Activated gamma-delta T cell treated with anti-CD3 and anti-CD28 coated beads, Interleukin-2, amount 50 U/mL, for 16 hours (primary cell): ENCODE results near the gene HRK.

ENCODE experiments used
- DNase-seq: peaks from one replicate; pipeline ENCODE4 v3.0.0-alpha.2; 2020; ENCODE audit warnings: low read depth

HRK gene

DNA sequence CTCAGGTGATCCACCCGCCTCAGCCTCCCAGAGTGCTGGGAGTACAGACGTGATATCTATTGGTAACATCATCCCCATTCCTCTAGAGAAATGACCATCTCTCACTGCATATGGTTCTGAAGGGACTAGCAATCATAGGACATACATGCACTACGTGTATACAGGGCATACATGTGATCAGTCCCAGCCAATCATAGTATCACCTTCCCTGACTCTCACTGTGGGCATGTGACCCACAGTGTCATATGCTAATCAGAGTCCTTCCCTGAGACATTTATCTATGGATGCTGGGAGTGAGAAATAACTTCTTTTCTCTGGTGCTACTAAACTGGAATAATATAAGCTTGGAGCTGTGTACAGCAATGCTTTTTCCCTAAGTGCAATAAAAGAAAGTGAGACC lies 17.4 kb upstream of the HRK start:
- DNase-seq, result no peak

GRCh38 chr12:116897476-116897875 lies 16.2 kb upstream of the HRK start:
- DNase-seq, result no peak

GRCh38 chr12:116896411-116896924 lies 15.2 kb upstream of the HRK start:
- no peak for DNase-seq

DNA sequence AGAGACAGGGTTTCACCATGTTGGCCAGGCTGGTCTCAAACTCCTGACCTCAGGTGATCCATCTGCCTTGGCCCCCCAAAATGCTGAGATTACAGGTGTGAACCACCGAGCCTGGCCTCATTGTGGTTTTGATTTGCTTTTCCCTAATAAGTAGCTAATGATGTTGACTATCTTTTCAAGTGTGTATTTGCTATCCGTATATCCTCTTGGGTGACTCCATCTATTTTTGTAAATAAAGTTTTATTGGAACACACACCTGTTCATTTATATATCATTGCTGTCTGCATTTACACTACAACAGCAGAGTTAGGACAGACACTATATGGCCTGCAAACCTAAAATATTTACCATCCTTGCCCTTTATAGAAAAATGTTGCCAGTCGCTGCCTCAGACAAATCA lies 13.7 kb upstream of the HRK start:
- no peak for DNase-seq

DNA sequence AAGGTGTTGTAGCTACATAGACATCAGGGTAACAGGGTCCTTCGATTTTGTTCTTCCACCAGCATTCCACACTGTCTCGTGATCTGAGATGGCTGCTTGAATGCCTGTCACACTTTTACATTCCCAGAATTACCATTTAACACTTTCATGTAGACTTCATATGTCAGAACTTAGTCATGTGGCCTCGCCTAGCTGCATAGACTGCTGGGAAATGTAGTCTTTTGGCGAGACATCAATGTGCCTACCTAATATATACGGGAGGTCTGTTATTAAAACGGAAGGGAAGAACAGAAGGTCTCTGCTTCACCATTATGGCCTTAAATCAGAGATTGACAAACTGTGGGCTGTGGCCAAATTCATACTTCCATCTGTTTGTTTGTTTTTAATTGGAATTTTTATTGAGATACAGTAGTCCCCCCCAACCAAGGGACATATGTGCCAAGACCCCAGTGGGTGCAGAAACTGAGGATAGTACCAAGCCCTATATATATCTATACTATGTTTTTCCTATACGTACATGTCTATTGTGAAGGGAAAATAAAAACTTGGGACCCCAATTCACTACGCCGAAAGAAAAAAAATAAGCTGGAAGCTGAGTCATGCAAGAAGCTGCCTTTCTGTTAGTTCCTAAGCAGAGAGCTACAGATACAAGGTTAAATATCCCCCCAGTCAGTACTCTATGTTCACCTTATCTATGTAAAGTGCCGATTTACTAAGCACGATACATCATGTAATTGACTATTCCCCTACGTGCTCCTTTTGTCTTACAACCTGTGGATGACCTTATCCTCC lies 11.3 kb upstream of the HRK start:
- DNase-seq, result no peak

GRCh38 chr12:116891019-116891418 lies 9.8 kb upstream of the HRK start:
- no peak for DNase-seq

DNA sequence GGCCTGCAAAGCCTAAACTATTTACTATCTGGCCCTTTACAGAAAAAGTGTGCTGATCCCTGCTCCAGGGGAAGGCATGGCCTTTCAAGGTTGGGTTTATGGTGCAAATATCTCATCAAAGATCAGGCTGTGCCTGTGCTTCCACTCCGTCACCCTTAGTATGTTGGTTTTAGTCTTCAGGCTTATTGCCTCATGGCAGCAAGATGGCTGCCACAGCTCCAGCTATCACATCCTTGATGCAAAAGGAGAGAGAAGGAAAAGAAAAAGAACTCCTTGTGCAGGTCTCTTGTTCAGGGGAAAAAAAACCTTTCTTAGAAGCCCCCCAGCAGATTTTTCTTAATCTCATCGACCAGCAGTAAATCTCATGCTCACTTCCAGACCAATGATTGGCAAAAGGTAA lies 9.1 kb upstream of the HRK start:
- no peak for DNase-seq

GRCh38 chr12:116887897-116888296 lies 6.7 kb upstream of the HRK start:
- DNase-seq, result no peak

DNA sequence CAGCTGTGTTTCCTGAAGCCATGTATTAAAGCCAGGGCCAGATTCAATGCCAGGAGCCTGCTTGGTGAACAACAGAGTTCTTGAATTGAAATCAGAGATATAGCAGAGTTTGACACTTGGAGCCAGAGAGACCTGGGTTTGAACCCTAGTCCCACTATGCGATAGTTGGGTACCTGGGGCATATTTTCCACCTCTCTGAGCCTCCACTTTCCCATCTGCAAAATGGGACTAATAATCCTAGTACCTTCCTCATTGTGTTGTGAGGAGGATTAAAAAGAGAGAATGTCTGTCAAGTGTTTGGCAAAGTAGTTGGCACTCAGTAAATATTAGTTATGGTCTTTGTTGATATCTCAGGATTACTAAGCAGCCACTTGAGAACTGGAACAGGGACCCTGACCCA lies 6.0 kb upstream of the HRK start:
- no peak for DNase-seq

DNA sequence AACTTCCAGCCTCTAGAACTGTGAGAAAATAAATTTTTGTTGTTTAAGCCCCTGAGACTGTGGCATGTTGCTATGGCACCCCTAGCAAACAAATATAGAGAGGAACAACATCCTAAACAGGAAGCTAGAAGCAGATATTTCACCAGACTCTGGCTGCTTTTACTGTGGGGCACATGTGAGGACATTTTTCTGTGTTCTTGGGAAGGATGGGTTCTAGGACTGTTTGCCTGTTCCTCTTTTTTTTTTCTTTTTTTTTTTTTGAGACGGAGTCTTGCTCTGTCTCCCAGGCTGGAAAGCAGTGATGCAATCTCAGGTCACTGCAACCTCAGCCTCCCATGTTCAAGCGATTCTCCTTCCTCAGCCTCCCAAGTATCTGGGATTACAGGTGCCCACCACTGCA lies 4.2 kb upstream of the HRK start:
- DNase-seq, result no peak

- no peak for DNase-seq
These were observed 3.6 kb upstream of the HRK start for GRCh38 chr12:116884871-116885270.

DNA sequence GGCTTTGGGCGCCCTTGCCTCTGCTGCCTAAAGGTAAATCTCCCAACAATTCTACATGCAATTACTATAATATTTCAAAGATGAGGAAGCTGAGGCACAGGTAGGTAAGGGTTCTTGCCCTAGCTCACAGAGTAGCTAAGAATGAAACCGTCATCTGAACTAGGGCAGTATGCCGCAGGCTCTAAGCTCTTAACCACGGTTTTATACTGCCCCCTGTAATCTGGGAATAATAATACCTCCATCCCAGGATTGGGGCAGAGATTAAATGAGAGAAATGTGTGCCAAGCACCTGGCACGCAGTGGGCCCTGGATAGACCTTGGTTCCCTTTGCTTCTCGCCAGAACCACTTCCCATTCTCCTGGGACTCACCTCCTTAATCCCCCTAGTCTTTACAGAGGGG lies 1.5 kb upstream of the HRK start:
- DNase-seq, result no peak

DNA sequence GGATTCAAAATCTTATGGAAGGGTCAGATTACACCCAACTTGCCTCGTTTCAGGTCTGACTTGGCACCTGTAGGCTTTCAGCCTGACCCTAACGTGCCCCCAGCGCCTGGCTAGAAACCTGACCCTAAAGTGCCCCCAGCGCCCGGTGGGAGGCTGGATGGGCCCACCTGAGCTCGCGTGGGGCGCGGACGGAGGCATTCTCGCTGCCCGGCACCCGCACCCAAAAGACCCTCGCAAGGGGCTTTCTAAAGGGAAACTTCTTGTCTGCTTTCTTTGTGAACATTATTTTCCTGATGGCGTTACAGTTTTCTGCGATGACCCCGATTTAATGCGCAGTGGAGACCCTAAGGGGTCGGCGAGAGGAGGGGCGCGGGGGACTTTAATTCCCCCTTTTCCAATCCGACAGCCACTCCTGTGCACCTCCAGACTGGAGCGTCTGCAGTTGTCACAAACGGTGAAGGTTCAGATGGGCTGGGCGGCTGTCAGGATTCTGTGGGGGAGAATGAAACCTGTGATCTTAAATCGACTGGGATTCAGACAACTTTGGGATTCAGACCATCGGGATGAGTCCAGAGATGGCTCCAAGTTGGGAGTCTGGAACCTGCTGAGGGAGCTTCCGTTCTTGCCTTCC lies 751 bp upstream of the HRK start:
- no peak for DNase-seq

DNA sequence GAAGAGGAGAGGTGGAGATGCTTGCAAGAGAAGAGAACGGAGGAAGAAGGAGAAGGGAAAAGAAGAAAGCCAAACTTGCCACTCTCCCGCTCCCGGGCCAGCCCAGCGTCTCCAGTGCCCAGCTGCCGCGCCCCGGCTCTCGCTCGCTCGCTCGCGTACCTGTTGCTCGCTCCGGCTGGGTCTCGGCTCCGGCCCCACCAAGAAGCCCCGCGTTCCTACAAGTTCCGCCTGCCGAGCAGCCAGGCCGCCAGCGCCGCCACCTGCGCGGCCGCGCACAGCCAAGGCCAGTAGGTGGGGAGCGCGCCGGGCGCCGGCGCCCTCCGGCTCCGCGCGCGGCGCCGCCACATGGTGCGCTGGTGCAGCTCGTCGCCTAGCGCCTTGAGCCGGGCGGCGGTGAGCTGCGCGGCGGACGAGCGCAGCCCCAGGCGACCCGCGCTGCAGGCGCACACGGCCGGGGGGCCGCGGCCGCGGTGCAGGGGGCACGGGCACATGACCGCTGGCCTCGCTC lies 370 bp downstream of the HRK start:
- DNase-seq, result no peak

DNA sequence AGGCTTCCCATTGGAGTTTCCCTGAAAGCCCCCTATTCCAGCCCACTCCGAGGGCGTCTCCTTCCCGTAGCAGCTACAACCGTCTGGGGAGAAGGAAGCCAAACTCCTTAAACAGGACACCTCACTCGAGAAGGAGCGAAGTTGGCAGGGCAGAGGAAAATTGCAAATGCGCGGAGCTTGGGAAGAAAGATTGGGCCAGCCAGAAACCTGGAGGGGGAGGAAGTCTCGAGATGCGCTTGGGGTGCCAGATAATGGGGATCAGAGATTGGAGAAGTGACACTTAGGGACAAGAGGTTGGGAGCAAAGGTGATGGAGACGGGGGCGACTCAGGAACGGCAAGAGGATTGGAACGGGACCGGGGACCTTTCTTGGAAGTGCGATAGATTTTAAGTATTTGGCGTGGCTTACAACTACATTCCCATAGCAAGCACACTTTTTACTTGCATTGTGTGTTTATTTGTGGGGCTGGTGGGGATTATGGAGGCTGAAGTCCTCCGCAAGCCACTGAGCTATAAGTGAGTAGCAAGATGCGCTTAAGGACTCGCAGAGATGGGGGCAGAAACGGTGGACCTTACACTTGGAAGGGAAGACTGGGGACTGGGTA lies 926 bp downstream of the HRK start:
- DNase-seq, result no peak

DNA sequence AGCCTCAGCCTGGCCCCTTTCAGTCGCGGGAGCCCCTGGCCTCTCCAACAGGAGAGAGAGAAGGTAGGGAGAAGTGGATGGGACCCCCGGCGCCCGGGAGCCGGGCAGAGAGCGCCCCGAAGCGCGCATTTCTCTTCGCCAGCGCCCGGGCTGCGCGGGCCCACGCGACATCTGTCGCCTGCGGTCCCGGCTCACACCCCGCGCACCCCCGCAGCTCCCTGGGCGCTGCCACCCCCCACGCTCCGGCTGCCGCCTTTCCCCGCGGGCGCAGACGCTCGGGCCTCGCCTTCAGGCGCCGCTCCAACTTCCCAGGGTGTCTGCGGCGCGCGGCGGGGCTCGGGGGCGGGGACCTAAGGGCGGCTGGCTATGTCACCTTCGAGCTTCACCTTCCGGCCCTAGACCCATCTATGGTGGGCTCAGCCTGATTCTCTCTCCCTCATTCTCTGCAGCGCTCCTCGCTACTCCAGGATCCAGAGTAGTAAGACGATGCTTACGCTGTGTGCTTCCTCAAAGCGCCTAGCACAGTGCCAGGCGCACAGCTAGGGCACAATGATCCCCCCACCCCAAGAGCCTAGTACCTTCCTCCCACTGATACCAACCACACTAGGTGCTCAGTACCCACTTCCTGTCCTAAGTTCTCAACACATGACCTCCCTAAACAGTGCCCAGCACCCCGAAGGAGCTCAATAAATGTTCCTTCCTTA lies 1.6 kb downstream of the HRK start:
- DNase-seq, result no peak

DNA sequence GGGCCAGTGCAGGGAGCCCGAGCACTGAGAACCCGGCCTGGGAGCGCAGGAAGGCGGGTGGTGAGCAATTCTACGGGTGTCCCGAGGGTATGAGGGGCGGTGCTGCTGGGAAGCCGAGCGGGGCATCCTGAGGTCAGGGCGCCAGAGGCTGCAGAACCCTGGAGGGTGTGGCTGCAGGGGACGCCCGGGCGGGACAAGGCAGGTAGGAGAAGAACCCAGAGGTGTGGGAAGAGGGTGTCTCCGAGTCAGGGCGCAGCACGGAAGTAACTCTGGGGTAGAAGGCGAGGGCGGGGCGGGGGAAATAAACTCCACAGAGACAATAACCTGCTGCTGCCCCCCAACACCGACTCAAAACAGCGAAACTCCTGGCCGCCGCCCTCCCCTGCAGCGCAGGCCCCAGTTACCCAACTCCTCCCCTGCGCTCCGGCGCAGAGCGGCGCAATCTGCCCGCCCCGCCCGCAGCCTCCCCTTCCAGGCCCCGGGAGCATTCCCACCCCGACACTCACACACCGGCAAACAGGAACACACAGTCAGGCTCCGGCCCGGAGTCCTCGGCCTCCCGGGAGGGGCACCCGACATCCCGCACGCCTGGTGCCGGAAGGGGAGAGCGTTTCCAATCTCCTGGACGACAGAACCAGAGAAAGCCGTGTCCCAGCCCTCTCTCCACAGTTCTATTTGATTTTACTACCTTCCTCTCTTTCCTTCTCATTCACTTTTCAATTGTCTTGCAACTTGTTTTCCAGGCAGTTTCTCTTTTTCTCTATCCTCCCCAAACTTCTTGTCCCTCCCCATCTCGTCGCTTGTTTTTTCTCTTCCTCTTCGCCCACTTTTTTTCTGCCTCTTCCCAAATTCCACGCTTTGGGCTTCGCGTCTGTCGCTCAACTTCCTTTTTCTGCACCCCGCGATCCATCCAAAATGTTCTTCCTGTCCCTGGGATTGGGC lies 2.4 kb downstream of the HRK start:
- DNase-seq, result no peak

GRCh38 chr12:116876151-116876869 lies 4.9 kb downstream of the HRK start:
- DNase-seq, result no peak

DNA sequence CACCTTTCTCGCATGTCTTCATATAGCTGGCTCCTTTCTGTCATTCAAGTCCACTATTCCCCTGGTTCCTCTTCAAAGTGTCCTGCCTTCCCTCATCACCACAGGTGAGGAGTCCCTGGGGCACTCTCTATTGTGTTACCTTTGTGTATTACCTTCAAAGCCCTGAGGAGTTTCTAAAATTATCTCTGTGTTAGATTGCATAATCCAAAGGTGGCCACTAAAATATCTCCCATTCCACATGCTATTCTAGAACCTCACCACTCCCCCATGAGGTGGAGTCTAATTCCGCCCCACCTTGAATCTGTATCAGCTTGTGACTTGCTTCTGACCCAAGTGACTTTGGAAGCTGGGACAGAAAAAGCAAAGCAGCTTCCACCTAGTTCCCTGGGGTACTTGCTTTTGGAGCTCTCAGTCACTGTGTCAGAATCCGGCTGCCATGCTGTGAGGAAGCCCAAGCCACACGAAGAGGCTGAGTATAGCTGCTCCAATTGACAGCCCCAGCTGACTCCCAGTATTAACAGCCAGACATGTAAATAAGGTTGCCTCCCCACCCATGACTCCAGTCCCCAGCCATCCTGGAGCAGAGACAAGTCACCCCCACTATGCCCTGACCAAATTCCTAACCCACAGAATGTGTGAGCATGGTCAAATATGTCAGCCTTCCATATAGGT lies 6.8 kb downstream of the HRK start:
- DNase-seq, result no peak

GRCh38 chr12:116870306-116870705 lies 10.9 kb downstream of the HRK start:
- DNase-seq, result no peak
